Subcutaneous adipose tissue (tissue), 4 donors: Measurements from ENCODE around the gene MPP3. TPM values are rescaled to one million over a fixed set of nuclear protein-coding genes. Genes with fewer than 3 reads are reported as not detected.

Experiments used
- CTCF ChIP-seq: fragments of 450-650 bp; IDR thresholded peaks from one replicate; pipeline ENCODE4 v1.5.1; 2016; ENCODE audit warnings: low read depth, mild to moderate bottlenecking, control low read depth, antibody characterized with exemption, moderate library complexity
- total RNA-seq, 4 donors: library from RNA; depleted of rRNA; stranded (reverse); fragments of >200 nt; gene quantifications; one replicate each; pipeline ENCODE4 v1.1.0, GENCODE V29; 2016

MPP3 gene
- total RNA-seq, 4 donors from 2014 or later, result 9.0 to 122 (median 25.2) TPM

- no peak for TF ChIP-seq CTCF
Measured at GRCh38 chr17:43877451-43878155, 44.7 kb upstream of the MPP3 start.

GRCh38 chr17:43877031-43877430, 44.1 kb upstream of the MPP3 start:
- no peak for TF ChIP-seq CTCF

GRCh38 chr17:43875476-43876147, 42.7 kb upstream of the MPP3 start:
- no peak for TF ChIP-seq CTCF

GRCh38 chr17:43874293-43874692, 41.3 kb upstream of the MPP3 start:
- no peak for TF ChIP-seq CTCF

GRCh38 chr17:43873815-43874214, 40.9 kb upstream of the MPP3 start:
- no peak for TF ChIP-seq CTCF

GRCh38 chr17:43873091-43873490, 40.1 kb upstream of the MPP3 start:
- TF ChIP-seq CTCF, result no peak

- no peak for TF ChIP-seq CTCF
Measured at GRCh38 chr17:43871946-43872690, 39.2 kb upstream of the MPP3 start.
